ENCODE measurements around the gene APOBR. TPM values are rescaled to one million over a fixed set of nuclear protein-coding genes. Genes with fewer than 3 reads are reported as not detected.

The APOBR gene
- total and polyA plus RNA-seq, 2 donors (not counting 3 experiments of a cell fraction or from before 2014, with no cell fraction given), result not detected

DNA sequence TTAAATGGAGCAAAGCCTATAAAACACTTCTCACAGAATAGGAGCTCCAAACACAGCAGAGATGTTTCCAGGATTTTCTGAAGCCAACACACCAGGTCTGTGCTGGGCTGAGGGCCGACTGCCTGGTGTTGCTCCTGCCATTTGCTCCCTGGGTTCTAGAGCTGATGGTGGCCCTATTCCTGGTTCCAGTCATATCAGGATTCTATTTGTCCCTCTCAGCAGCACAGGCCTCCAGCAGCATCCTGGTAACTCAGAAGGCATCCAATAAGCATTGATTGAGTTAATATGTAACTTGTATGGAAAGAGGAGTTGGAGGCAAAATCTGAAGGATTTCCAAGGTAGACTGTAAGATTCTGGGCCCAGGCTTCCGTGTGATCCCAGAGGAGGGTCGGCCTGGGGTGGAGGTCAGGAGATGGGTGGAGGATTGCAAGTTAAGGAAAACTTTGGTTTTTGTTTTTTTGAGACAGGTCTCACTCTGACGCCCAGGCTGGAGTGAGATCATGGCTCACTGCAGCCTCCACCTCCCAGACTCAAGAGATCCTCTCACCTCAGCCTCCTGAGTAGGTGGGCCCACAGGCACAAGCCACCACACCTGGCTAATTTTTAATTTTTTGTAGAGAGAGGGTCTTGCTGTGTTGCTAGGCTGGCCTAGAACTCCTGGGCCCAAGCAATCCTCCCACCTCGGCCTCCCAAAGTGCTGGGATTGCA is 38.7 kb downstream of the APOBR start:
- no TSS peak for BruUV-seq (replicated peaks)
- H3K79me2 ChIP-seq (ENCODE audit: control insufficient read depth, insufficient read depth, low read length), result no peaks in the 10 kb centered on the region
- FAIRE-seq (no peak), DNase-seq (ENCODE audit: low read depth, low spot score) (no peak)
- no peak overlapping the region for H2AFZ ChIP-seq (ENCODE audit: low read depth, low read length)
- no peaks in the 10 kb centered on the region for H4K20me1 ChIP-seq (replicated peaks; ENCODE audit: control insufficient read depth, extremely low read depth, insufficient read depth, low read length)
- no peaks in the 10 kb centered on the region for H3K36me3 ChIP-seq (ENCODE audit: control insufficient read depth in 2 of 2, extremely low read depth in 1 of 2, insufficient read depth in 2 of 2, low read length in 2 of 2)
- H3K27me3 ChIP-seq (ENCODE audit: control insufficient read depth in 2 of 2, insufficient read depth in 2 of 2, low read length in 2 of 2), result peaks cover 0 to 2% of the 10 kb centered on the region in 2 experiments
- ChIA-PET POLR2A (no interaction called here), CTCF (no interaction called here)
- TF ChIP-seq JUN (IDR thresholded peaks at IDR 0.05; ENCODE audit: borderline replicate concordance, insufficient read depth, insufficient read length, low read depth), result no peak
- TF ChIP-seq POLR2A (IDR thresholded peaks at IDR 0.05; ENCODE audit: low read depth, low read length), result no peak
- TF ChIP-seq POLR2AphosphoS5 (IDR thresholded peaks at IDR 0.05; ENCODE audit: insufficient read depth, low read depth, low read length), result no peak
- TF ChIP-seq GATA2 (IDR thresholded peaks at IDR 0.05; ENCODE audit: insufficient read depth, insufficient read length, low read depth, low read length), result no peak
- no peak for TF ChIP-seq MYC (IDR thresholded peaks at IDR 0.05; ENCODE audit: low read depth, low read length)
- no peak for TF ChIP-seq EZH2 (IDR thresholded peaks at IDR 0.05; ENCODE audit: borderline replicate concordance, low read depth, low read length, severe bottlenecking)
- no peak for TF ChIP-seq FOS (IDR thresholded peaks at IDR 0.05; ENCODE audit: borderline replicate concordance, insufficient read depth, low read length)
- TF ChIP-seq, protein P1, sequence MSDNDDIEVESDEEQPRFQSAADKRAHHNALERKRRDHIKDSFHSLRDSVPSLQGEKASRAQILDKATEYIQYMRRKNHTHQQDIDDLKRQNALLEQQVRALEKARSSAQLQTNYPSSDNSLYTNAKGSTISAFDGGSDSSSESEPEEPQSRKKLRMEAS (IDR thresholded peaks at IDR 0.05; ENCODE audit: insufficient read depth, insufficient read length), result no peak
- TF ChIP-seq, protein P2, sequence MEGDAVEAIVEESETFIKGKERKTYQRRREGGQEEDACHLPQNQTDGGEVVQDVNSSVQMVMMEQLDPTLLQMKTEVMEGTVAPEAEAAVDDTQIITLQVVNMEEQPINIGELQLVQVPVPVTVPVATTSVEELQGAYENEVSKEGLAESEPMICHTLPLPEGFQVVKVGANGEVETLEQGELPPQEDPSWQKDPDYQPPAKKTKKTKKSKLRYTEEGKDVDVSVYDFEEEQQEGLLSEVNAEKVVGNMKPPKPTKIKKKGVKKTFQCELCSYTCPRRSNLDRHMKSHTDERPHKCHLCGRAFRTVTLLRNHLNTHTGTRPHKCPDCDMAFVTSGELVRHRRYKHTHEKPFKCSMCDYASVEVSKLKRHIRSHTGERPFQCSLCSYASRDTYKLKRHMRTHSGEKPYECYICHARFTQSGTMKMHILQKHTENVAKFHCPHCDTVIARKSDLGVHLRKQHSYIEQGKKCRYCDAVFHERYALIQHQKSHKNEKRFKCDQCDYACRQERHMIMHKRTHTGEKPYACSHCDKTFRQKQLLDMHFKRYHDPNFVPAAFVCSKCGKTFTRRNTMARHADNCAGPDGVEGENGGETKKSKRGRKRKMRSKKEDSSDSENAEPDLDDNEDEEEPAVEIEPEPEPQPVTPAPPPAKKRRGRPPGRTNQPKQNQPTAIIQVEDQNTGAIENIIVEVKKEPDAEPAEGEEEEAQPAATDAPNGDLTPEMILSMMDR (IDR thresholded peaks at IDR 0.05; ENCODE audit: extremely low read depth in 1 of 2, insufficient read depth in 1 of 2, low read depth in 1 of 2, low read length in 2 of 2), result no peak
- no peaks in the 10 kb centered on the region for H3K4me1 ChIP-seq (ENCODE audit: control insufficient read depth, extremely low read depth, insufficient read depth, low read length)
- dilution Hi-C loops (cut with MboI; ENCODE audit: extremely low pct_ligation_motif_present, low sequenced_read_pairs) (no loop called here), intact Hi-C loops (cut with micrococcal nuclease) (no loop called here)
- no peak overlapping the region for H3K4me2 ChIP-seq (ENCODE audit: insufficient read depth, low read length)
- no peaks in the 10 kb centered on the region for H3K9me3 ChIP-seq (replicated peaks; ENCODE audit: control insufficient read depth, insufficient read depth, low read length)
- H3K27ac ChIP-seq (ENCODE audit: insufficient read depth, low read depth, low read length), result no peak overlapping the region
- H3K4me3 ChIP-seq (replicated peaks in 1 of 3; ENCODE audit: insufficient read depth in 1 of 3, low read depth in 1 of 3, low read length in 3 of 3), result no peak overlapping the region
- H3K9ac ChIP-seq (replicated peaks; ENCODE audit: extremely low read depth, insufficient read depth, low read length), result no peak overlapping the region
- H3K9me1 ChIP-seq (replicated peaks; ENCODE audit: control insufficient read depth, extremely low read depth, insufficient read depth, low read length), result no peaks in the 10 kb centered on the region

Measured in endothelial cell of umbilical vein (primary cell).